HS-27A (cell line): ENCODE results near the gene TAF6.

Experiments used
- DNase-seq: peaks from one replicate; pipeline ENCODE4 v3.0.0-alpha.2; 2012; ENCODE audit warnings: low read depth, missing footprints

The TAF6 gene

GRCh38 chr7:100065452-100066186 is 53.5 kb downstream of the TAF6 start:
- no peak for DNase-seq

GRCh38 chr7:100064162-100064561 is 55.0 kb downstream of the TAF6 start:
- DNase-seq, result no peak

- no peak for DNase-seq
Measured at GRCh38 chr7:100063376-100063775, 55.8 kb downstream of the TAF6 start.

GRCh38 chr7:100061518-100062193 is 57.5 kb downstream of the TAF6 start:
- no peak for DNase-seq

GRCh38 chr7:100059251-100059739 is 59.9 kb downstream of the TAF6 start:
- DNase-seq, result no peak
